HG03439 (cell line): ENCODE data around the gene LPCAT3.

ENCODE experiments used
- ATAC-seq: cut with Tn5 transposase; IDR thresholded peaks from one replicate; pipeline ENCODE4 v1.9.1; 2021; ENCODE audit warnings: mild to moderate bottlenecking, moderate library complexity; ENCODE audit not compliant: unreplicated experiment

The LPCAT3 gene

GRCh38 chr12:6954316-6955107 is 63.8 kb downstream of the LPCAT3 start:
- no peak for ATAC-seq

DNA sequence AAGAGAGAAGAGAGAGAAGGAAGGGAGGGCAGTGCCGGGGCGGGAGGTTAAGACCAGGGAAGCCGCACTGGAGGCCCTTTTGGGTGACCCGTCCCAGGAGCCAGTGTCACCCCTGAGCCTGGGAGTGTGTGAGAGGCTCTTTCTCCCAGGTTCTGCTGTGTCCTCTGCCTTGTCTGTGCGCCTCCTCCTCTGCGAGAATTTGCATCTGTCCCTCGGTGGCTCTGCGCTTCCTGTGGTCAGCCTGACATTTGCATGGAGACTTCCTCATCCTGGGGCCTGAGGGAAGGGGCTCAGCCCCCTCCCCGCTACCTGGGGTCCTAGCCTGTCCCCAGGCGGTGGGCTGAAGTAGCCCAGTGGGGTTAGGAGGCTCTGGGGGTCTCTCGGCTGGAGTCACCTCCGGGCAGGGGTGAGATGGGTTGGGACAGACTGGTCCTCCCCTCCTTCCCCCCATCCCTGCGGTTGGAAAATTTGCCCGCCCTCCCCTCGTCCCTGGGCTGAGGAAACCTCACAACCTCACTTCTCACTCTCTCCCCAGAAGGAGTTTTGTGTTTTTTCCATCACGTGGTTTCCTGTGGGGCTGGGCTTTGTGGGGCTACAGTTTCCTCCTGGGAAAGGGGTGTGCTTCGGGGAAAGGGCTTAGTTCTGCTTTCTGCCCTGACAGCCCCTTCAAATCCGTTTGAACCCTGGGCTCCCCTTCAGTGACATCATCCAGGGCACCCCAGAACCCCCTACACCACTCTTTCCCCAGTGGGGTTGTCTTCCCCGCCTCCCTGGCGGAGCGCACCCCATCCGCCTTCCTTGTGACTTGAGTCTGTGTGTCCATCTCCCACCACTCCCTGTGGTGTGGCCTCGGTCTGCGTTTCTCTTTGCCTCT is 64.6 kb downstream of the LPCAT3 start:
- peak; percentile 32 for ATAC-seq

GRCh38 chr12:6952863-6953441 is 65.3 kb downstream of the LPCAT3 start:
- ATAC-seq, result peak; percentile 2

DNA sequence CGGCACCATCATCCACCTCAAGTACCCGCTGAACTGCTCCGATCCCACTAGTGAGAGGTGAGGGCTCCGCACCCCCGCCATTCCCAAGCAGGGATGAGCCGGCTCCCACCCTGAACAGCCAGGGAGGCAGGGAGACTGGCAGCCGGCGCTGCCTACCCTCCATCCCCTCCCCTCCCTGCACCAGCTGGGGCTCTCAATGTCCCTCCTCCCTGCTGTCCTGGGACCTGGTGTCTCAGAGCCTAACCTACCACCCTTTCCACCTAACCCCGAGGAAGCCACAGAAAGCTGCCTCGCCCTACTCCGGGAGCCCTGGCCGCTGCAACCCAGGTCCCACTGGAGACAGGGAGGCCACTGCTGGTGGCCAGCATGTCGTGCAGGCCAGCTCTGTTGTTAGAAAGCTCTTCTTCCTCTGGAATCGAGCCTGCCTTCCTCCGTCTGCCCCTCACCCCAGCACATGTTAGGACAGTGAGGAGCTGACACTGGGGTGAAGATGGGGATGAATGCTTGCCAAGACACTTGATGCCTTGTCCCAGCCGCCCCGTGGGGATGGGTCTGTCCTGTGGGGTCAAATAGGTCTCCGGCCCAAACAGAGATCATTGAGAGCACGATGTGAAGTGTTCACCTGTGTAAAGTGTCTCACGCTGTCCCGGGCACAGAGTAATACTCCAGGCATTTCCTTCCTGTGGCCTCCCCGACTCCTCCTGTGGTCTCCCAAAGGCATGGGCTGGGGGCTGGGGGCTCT is 66.0 kb downstream of the LPCAT3 start:
- no peak for ATAC-seq

DNA sequence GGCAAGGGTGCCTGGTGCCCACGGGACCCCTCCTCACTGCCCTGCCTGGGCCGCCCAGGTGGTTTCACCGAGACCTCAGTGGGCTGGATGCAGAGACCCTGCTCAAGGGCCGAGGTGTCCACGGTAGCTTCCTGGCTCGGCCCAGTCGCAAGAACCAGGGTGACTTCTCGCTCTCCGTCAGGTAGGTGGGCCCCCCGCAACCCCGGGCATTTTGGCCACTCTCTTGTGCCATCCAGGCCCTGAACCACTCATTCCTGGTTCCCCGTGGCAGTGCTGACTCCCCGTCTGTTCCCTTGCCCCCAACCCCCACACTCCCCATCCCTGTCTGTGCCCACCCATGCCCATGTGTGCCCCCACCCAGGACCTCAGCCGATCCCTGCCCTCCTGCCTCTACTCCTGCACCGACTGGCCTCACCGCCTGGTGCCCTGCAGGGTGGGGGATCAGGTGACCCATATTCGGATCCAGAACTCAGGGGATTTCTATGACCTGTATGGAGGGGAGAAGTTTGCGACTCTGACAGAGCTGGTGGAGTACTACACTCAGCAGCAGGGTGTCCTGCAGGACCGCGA is 66.6 kb downstream of the LPCAT3 start:
- no peak for ATAC-seq

- no peak for ATAC-seq
Observed at GRCh38 chr12:6950811-6951540, 67.3 kb downstream of the LPCAT3 start, which contains the start of gene PTPN6. Gene PTPN6, plus strand, starts transcription at chr12:6951356. Its CDS starts 157 bp downstream, at chr12:6951513.

DNA sequence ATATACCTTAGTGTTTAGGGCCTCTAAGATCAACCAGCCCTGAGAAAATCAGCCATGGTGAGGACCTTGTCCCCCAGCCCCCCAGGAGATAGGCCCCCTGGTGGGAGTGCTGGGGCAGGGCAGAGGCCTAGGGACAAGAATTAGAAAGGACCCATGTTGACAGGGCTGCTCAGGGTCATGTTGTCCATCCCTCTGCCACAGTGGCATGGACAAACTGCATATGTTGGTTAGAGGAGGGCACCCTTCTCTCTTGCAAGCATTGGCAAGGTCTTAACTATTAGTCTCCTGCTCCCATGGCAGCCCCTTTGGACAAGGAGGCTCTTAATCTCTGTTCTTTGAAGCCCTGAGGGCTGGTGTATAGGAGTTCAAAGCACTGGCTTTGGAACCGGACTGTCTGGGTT is 67.9 kb downstream of the LPCAT3 start:
- no peak for ATAC-seq

DNA sequence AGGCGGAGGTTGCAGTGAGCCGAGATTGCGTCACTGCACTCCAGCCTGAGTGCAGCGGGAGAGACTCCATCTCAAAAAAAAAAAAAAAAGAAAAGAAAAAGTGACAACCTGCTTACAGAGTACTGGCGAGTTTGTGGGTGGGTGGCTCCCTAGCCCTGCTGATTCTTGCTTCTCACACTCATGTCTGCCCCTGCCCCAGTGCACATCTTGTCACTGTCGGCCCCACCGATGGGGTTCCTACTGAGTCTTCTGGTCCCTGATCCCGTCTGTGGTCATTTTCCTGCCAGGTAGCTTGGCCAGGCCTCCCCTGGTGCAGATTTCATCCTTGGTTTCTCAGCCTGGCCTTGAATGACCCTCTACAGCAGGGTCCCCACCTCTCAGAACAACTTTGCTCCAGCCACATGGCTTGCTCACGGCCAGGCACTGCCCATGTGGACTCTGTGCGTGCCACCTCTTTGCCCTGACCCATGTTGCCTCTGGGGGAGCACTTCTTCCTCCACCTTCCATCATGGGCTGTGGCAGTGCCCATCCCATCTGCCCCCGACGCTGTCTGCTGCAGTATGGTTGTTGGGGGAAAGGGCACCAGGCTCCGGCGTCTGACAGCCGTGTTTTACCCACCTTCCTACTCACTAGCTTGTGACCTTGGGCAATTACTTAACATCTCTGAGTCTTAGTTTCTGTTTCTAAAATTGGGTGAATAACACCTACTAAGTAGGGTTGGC is 69.2 kb downstream of the LPCAT3 start:
- ATAC-seq, result no peak

- ATAC-seq, result no peak
Observed at GRCh38 chr12:6947615-6948014, 70.7 kb downstream of the LPCAT3 start.

DNA sequence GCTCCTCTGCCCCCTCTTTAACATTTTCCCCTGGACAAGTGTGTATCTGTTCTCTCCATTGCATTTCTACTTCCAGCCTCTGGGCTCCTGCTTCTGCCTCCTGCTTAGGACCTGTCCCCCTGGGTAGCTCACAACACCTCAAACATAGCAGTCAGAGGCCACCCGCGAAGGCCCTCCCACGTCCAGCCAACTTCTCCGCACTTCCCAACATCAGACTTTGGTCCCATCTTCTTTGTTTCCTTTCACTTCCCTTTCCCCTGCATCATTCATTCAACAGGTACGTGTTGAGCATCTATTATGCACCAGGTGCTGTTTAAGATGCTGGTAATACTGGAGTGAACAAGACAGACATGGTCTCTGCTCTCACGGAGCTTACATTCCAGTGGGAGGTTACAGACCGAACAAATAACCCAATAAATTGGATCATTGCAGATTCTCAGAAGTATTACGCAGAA is 71.3 kb downstream of the LPCAT3 start:
- no peak for ATAC-seq

GRCh38 chr12:6946033-6946919 is 72.0 kb downstream of the LPCAT3 start:
- ATAC-seq, result no peak

DNA sequence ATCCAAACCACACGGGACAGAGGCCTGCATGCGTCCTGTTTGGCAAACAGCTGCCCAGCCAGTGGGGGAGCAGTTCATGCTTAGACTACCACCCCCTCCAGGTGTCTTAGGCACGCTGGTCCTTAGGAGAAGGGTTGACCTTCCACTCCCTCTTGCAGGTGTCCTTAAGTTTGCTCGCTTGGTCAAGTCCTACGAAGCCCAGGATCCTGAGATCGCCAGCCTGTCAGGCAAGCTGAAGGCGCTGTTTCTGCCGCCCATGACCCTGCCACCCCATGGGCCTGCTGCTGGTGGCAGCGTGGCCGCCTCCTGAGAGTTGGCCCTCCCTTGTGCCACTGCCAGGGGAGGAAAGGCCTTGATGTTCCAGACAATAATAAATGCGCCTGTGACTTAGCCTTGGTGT is 72.7 kb downstream of the LPCAT3 start:
- ATAC-seq, result no peak

- peak; percentile 32 for ATAC-seq
Observed at GRCh38 chr12:6944381-6945186, 73.7 kb downstream of the LPCAT3 start.

DNA sequence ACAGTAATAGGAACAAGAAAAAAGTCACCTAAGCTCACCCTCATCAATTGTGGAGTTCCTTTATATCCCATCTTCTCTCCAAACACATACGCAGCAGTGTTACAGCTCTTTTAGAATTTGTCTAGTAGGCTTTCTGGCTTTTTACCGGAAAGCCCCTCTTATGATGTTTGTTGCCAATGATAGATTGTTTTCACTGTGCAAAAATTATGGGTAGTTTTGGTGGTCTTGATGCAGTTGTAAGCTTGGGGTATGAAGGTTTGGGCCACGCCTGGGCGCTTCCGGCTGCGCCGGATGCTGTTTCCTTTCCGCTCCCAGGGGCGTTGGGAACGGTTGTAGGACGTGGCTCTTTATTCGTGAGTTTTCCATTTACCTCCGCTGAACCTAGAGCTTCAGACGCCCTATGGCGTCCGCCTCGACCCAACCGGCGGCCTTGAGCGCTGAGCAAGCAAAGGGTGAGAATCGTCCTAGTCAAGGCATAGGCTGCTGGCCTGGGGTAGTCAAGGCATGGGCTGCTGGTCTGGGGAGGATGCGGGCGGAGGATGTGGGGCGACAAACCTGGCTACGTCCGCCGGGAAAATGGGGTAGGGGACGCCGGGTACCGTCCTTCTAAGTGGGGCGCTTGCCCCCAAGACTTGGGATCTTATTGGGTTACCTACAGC is 74.4 kb downstream of the LPCAT3 start, which contains the start of the genes C12orf57 and RNU7-1:
C12orf57 (plus strand) TSS at position 301 of the 659 bp plus-strand sequence; CDS start at position 401, 100 bp downstream.
RNU7-1 (plus strand) TSS at position 95 of the 659 bp plus-strand sequence.
- ATAC-seq, result peak; percentile 39

DNA sequence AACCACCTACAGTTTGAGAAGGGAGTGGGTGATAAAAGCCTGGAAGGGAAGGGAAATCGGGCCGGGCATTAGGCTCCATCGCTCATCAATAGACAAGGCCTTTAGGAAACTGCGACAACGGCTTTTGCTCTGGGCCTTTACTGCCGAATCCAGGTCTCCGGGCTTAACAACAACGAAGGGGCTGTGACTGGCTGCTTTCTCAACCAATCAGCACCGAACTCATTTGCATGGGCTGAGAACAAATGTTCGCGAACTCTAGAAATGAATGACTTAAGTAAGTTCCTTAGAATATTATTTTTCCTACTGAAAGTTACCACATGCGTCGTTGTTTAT is 74.9 kb downstream of the LPCAT3 start:
- ATAC-seq, result peak; percentile 35

DNA sequence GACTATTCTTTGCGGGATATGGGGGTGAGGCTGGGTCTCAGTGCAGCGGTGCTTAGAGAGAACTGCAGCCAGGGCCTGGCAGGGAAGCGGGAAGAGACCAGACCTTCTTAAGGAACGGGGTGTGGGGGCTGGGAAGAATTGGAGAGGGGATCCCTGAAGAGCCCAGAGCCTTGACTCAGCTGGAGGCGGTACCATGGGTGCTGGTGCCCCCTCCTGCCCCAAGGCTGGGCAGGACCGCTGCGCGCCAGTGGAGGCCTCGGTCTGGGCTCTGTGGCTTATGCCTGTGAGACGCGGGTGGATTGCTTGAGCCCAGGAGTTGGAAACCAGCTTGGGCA is 76.0 kb downstream of the LPCAT3 start:
- no peak for ATAC-seq

- ATAC-seq, result no peak
Observed at GRCh38 chr12:6941782-6942181, 76.5 kb downstream of the LPCAT3 start.
